ENCODE results near the gene LDOC1.
"Not testable (repeated sequence)": the region's sequence is repeated elsewhere in the genome, so short reads cannot be mapped to it uniquely, and the experiment has no call there.

- not testable (repeated sequence) for TF ChIP-seq MXI1 (IDR thresholded peaks at IDR 0.05; ENCODE audit: low read depth, low read length); RAD21 (IDR thresholded peaks at IDR 0.05; ENCODE audit: low read length); GABPA (IDR thresholded peaks at IDR 0.05; ENCODE audit: low read depth); EP300 (IDR thresholded peaks at IDR 0.05; ENCODE audit: borderline replicate concordance in 1 of 2, low read depth in 1 of 2, low read length in 1 of 2); EZH2phosphoT487 (IDR thresholded peaks at IDR 0.05; ENCODE audit: borderline replicate concordance, low read depth); JUND (IDR thresholded peaks at IDR 0.05)
- TF ChIP-seq, protein P1, sequence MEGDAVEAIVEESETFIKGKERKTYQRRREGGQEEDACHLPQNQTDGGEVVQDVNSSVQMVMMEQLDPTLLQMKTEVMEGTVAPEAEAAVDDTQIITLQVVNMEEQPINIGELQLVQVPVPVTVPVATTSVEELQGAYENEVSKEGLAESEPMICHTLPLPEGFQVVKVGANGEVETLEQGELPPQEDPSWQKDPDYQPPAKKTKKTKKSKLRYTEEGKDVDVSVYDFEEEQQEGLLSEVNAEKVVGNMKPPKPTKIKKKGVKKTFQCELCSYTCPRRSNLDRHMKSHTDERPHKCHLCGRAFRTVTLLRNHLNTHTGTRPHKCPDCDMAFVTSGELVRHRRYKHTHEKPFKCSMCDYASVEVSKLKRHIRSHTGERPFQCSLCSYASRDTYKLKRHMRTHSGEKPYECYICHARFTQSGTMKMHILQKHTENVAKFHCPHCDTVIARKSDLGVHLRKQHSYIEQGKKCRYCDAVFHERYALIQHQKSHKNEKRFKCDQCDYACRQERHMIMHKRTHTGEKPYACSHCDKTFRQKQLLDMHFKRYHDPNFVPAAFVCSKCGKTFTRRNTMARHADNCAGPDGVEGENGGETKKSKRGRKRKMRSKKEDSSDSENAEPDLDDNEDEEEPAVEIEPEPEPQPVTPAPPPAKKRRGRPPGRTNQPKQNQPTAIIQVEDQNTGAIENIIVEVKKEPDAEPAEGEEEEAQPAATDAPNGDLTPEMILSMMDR (IDR thresholded peaks at IDR 0.05) = not testable (repeated sequence)
These were observed 21.7 kb downstream of the LDOC1 start for GRCh38 chrX:141155231-141155630.
